Neural progenitor cell (in vitro differentiated cells): Measurements from ENCODE around the gene HSD17B1. TPM values are rescaled to one million over a fixed set of nuclear protein-coding genes. Genes with fewer than 3 reads are reported as not detected.

ENCODE experiments used
- DNase-seq: peaks from one replicate; pipeline ENCODE4 v3.0.0-alpha.2; 2016; ENCODE audit warnings: low spot score
- H2AFZ ChIP-seq: fragments of 200-600 bp; sonication (generic); replicated peaks from 2 replicates; pipeline ENCODE4 v1.6.1; 2016; ENCODE audit warnings: antibody characterized with exemption
- H3F3A ChIP-seq: fragments of 200-600 bp; sonication (generic); 2 replicates; pipeline ENCODE4 v1.6.1; 2016; ENCODE audit warnings: antibody characterized with exemption, low read depth
- H3K27ac ChIP-seq: fragments of 200-600 bp; sonication (generic); 2 replicates; pipeline ENCODE4 v1.5.1; 2016; ENCODE audit warnings: mild to moderate bottlenecking
- H3K27me3 ChIP-seq: fragments of 200-600 bp; sonication (generic); 2 replicates; pipeline ENCODE4 v1.6.1; 2016; ENCODE audit warnings: mild to moderate bottlenecking, moderate library complexity
- H3K36me3 ChIP-seq: fragments of 200-600 bp; sonication (generic); 2 replicates; pipeline ENCODE4 v1.5.1; 2016
- H3K4me1 ChIP-seq: fragments of 200-600 bp; sonication (generic); 2 replicates; pipeline ENCODE4 v1.6.1; 2016; ENCODE audit warnings: mixed run types
- H3K4me2 ChIP-seq: fragments of 200-600 bp; sonication (generic); 2 replicates; pipeline ENCODE4 v1.6.1; 2016
- H3K4me3 ChIP-seq: fragments of 200-600 bp; sonication (generic); 2 replicates; pipeline ENCODE4 v1.5.1; 2016
- H3K79me2 ChIP-seq: fragments of 200-600 bp; sonication (generic); 2 replicates; pipeline ENCODE4 v1.6.1; 2016; ENCODE audit warnings: low read depth
- H3K9ac ChIP-seq: fragments of 200-600 bp; sonication (generic); 2 replicates; pipeline ENCODE4 v1.6.1; 2016
- H3K9me3 ChIP-seq: fragments of 200-600 bp; sonication (generic); 2 replicates; pipeline ENCODE4 v1.5.1; 2016; ENCODE audit warnings: low read depth
- H4K20me1 ChIP-seq: fragments of 200-600 bp; sonication (generic); 2 replicates; pipeline ENCODE4 v1.6.1; 2016; ENCODE audit warnings: low read depth
- H3K27ac Mint-ChIP-seq: 3 replicates; pipeline ENCODE4 v1.8.0; 2021; ENCODE audit warnings: mixed read lengths
- H3K27me3 Mint-ChIP-seq: 2 replicates; pipeline ENCODE4 v1.8.0; 2022; ENCODE audit warnings: low read depth, mild to moderate bottlenecking, inconsistent platforms, moderate library complexity, mixed read lengths; ENCODE audit not compliant: insufficient read depth
- H3K36me3 Mint-ChIP-seq: 3 replicates; pipeline ENCODE4 v1.8.0; 2021; ENCODE audit warnings: mixed read lengths
- H3K4me1 Mint-ChIP-seq: 3 replicates; pipeline ENCODE4 v1.8.0; 2021; ENCODE audit warnings: mixed read lengths
- H3K4me3 Mint-ChIP-seq: 3 replicates; pipeline ENCODE4 v1.8.0; 2021; ENCODE audit warnings: mild to moderate bottlenecking, moderate library complexity, mixed read lengths
- H3K9me3 Mint-ChIP-seq: 3 replicates; pipeline ENCODE4 v1.8.0; 2020; ENCODE audit warnings: mixed read lengths
- CTCF ChIP-seq: fragments of 200-600 bp; sonication (generic); IDR thresholded peaks from 2 replicates; pipeline ENCODE4 v1.5.1; 2017; ENCODE audit warnings: antibody characterized with exemption, mild to moderate bottlenecking
- EZH2 ChIP-seq: fragments of 200-600 bp; sonication (generic); IDR thresholded peaks from 2 replicates; pipeline ENCODE4 v1.6.1; 2017; ENCODE audit warnings: antibody characterized with exemption, mild to moderate bottlenecking, moderate library complexity
- EZH2phosphoT487 ChIP-seq: fragments of 200-600 bp; sonication (generic); IDR thresholded peaks from 2 replicates; pipeline ENCODE4 v1.6.1; 2017; ENCODE audit warnings: antibody characterized with exemption
- total RNA-seq: library from RNA; depleted of rRNA; stranded (reverse); fragments of >200 nt; gene quantifications from 2 replicates; pipeline ENCODE4 v1.2.3, GENCODE V29; 2015; ENCODE audit warnings: low replicate concordance

HSD17B1 gene
- total RNA-seq, 1 donor from 2014 or later = 2.2 TPM

GRCh38 chr17:42518755-42519545, 33.8 kb upstream of the HSD17B1 start:
- Mint-ChIP-seq H3K4me3 (peak overlapping the region; percentile 77), H3K4me1 (peaks cover 69% of the 10 kb centered on the region), H3K36me3 (peaks cover 21% of the 10 kb centered on the region), H3K9me3 (no peaks in the 10 kb centered on the region), H3K27ac (peak overlapping the region; percentile 100), H3K27me3 (peaks cover 10% of the 10 kb centered on the region)
- peaks cover 23% of the 10 kb centered on the region for H3K4me1 ChIP-seq
- no peaks in the 10 kb centered on the region for H3K79me2 ChIP-seq
- no peak overlapping the region for H2AFZ ChIP-seq
- peak overlapping the region; percentile 59 for H3K4me2 ChIP-seq
- no peak overlapping the region for H3K9ac ChIP-seq
- no peaks in the 10 kb centered on the region for H4K20me1 ChIP-seq
- TF ChIP-seq CTCF (no peak), EZH2phosphoT487 (no peak), EZH2 (no peak)
- no peak for DNase-seq
- peak overlapping the region; percentile 83 for H3K27ac ChIP-seq
- H3K27me3 ChIP-seq = no peaks in the 10 kb centered on the region
- H3K9me3 ChIP-seq = no peaks in the 10 kb centered on the region
- no peak overlapping the region for H3K4me3 ChIP-seq
- no peaks in the 10 kb centered on the region for H3K36me3 ChIP-seq
- peaks cover 17% of the 10 kb centered on the region for H3F3A ChIP-seq

GRCh38 chr17:42519546-42520491, 32.9 kb upstream of the HSD17B1 start:
- peaks cover 17% of the 10 kb centered on the region for H3F3A ChIP-seq
- Mint-ChIP-seq H3K27me3 (peaks cover 10% of the 10 kb centered on the region), H3K4me3 (peak overlapping the region; percentile 77), H3K9me3 (no peaks in the 10 kb centered on the region), H3K4me1 (peaks cover 67% of the 10 kb centered on the region), H3K36me3 (peaks cover 18% of the 10 kb centered on the region), H3K27ac (peak overlapping the region; percentile 100)
- H2AFZ ChIP-seq = no peak overlapping the region
- H3K36me3 ChIP-seq = no peaks in the 10 kb centered on the region
- H3K9ac ChIP-seq = no peak overlapping the region
- DNase-seq = peak; percentile 62
- TF ChIP-seq EZH2 (no peak), EZH2phosphoT487 (no peak), CTCF (no peak)
- H3K4me3 ChIP-seq = no peak overlapping the region
- H3K79me2 ChIP-seq = no peaks in the 10 kb centered on the region
- peaks cover 21% of the 10 kb centered on the region for H3K4me1 ChIP-seq
- H3K27ac ChIP-seq = peak overlapping the region; percentile 83
- peak overlapping the region; percentile 59 for H3K4me2 ChIP-seq
- no peaks in the 10 kb centered on the region for H3K9me3 ChIP-seq
- H3K27me3 ChIP-seq = no peaks in the 10 kb centered on the region
- H4K20me1 ChIP-seq = no peaks in the 10 kb centered on the region

GRCh38 chr17:42520540-42520951, 32.2 kb upstream of the HSD17B1 start:
- H3K4me1 Mint-ChIP-seq = peaks cover 69% of the 10 kb centered on the region
- peaks cover 10% of the 10 kb centered on the region for H3K27me3 Mint-ChIP-seq

More at GRCh38 chr17:42520540-42520951, 32.2 kb upstream of the HSD17B1 start:
- no peaks in the 10 kb centered on the region for H3K27me3 ChIP-seq
- no peaks in the 10 kb centered on the region for H3K9me3 Mint-ChIP-seq
- peak overlapping the region; percentile 77 for H3K4me3 Mint-ChIP-seq
- peak overlapping the region; percentile 83 for H3K27ac ChIP-seq
- peaks cover 17% of the 10 kb centered on the region for H3F3A ChIP-seq
- H3K4me2 ChIP-seq = peak overlapping the region; percentile 59
- no peaks in the 10 kb centered on the region for H3K9me3 ChIP-seq
- H3K27ac Mint-ChIP-seq = peak overlapping the region; percentile 100
- TF ChIP-seq CTCF = peak; percentile 49
- no peak for TF ChIP-seq EZH2
- H3K36me3 Mint-ChIP-seq = peaks cover 18% of the 10 kb centered on the region
- H3K79me2 ChIP-seq = no peaks in the 10 kb centered on the region
- peak; percentile 36 for DNase-seq
- no peaks in the 10 kb centered on the region for H4K20me1 ChIP-seq
- H3K4me1 ChIP-seq = peaks cover 21% of the 10 kb centered on the region
- H3K9ac ChIP-seq = no peak overlapping the region
- no peak overlapping the region for H2AFZ ChIP-seq
- no peaks in the 10 kb centered on the region for H3K36me3 ChIP-seq
- H3K4me3 ChIP-seq = no peak overlapping the region
